Measurements from ENCODE around the gene PTPRE.

GRCh38 chr10:128005858-128006257 is 99.0 kb downstream of the PTPRE start:
- TF ChIP-seq CTCF (IDR thresholded peaks at IDR 0.05) (no peak), POLR2A (IDR thresholded peaks at IDR 0.05) (no peak)

Measured in right lobe of liver (tissue), 4 donors.